GM21576 (cell line): ENCODE data around the gene MCCC1.
A peak's percentile ranks its signal among the peaks of the same experiment; 100 is the strongest.
"Not testable (repeated sequence)": the region's sequence is repeated elsewhere in the genome, so short reads cannot be mapped to it uniquely, and the experiment has no call there.

Experiments
- ATAC-seq: cut with Tn5 transposase; IDR thresholded peaks from one replicate; pipeline ENCODE4 v1.9.1; 2021; ENCODE audit warnings: mild to moderate bottlenecking, moderate library complexity; ENCODE audit not compliant: unreplicated experiment

MCCC1 gene

DNA sequence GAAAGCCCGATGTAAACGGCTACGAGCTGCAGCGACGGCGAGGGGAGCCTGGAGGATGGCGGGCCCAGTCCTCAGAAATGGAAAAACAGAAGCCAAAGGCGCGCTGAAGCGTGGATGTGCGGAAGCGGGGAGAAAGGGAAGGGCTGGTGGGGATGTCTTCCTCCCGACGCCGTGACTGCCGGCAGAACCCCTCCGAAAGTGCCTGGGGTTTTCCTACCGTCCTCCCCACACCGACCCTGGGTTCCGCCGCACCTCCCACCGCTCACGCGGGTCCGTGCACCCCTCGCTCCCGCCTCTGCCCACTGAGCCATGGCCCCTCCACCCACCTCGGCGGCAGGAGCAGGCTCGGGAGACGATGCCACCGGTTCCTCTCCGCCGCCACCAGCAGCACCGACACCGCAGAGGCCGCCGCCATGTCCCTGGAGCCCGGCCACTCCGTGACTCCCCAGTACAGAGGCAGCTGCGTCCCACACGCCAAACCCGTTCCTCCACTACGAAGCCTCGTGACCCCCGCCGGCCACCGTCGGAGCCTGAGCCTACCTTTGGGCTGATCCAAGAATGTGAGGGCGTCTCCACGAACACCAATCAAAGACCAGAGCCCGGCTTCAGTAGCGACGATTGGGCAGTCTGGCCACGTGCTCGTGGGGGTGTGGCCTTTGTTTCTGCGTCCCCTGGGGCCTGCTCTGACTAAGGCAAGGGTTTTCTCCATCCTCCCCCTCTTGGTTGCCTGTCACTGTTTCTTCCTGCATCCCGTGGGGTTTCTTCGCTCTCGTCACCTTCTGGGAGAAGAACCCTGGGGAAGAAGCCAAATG lies at the start of gene MCCC1:
MCCC1 (minus strand) TSS at position 471 of the 812 bp plus-strand sequence; CDS start at position 415, 56 bp downstream.
- peak; percentile 99 for ATAC-seq

DNA sequence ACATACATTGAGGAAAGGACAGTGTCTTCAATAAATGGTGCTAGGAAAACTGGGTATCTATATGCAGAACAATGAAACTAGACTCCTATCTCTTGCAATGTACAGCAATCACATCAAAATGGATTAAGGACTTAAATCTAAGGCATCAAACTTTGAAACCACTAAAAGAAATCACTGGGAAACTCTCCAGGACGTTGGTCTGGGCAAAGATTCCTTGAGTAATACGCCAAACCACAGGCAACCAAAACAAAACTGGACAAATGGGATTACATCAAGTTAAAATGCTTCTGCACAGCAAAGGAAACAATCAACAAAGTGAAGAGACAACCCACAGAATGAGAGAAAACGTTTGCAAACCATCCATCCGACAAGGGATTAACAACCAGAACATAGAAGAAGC lies 48.8 kb upstream of the MCCC1 start:
- no peak for ATAC-seq

DNA sequence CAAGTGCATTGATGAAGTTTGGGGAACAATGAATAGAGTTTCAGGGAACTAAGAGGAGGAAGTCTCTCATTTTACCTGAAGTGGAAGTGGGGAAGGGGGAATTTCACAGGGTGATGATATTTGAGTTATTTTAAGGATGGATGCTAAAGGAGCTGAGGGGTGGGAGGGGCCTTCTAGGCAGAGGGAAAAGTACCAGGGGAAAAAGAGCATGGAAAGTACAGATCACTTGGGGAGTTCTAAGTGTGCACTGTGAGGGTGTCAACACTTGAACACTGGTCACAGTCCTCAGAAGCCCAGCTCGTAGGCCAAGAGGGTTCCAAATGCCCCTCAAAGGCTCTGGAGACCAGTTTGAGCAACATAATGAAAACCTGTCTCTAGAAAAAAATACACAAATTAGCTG lies 45.1 kb upstream of the MCCC1 start:
- no peak for ATAC-seq

DNA sequence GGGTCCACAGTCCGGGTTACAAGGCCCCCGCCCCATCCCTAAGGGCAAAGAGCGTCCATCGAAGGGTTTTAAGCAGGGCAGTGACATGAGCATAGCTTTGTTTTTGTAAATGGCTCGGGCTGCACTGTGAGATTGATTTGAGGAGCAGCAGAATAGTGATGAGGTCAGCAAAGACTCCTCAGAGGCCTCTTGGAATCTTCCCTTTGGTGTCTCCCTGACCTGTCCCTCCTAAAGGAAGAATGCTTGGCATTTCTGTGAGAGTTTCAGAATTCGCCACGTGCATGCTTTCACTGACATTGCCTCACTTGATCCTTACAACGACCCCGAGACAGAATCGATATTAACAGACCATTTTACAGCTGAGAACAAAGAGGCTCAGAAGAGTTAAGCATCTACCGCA lies 42.9 kb upstream of the MCCC1 start:
- no peak for ATAC-seq

DNA sequence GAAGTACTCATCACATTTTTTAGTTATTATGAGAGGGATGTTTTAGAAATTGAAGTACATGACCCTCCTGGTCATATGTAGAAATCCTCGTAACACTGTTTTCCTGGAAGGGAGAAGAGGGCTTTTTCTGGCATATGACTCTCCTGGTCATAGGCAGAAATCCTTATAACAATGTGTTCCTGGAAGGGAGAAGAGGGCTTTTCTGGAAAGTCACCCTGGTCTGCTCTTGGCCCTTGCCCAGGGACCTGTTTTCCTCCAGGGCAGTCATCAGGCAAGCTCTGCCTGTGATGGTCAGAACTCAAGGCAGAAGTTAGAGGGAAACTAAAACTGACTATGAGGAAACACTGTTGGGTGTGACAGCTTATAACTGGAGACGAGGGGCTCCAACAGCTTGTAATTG lies 35.5 kb upstream of the MCCC1 start:
- no peak for ATAC-seq

DNA sequence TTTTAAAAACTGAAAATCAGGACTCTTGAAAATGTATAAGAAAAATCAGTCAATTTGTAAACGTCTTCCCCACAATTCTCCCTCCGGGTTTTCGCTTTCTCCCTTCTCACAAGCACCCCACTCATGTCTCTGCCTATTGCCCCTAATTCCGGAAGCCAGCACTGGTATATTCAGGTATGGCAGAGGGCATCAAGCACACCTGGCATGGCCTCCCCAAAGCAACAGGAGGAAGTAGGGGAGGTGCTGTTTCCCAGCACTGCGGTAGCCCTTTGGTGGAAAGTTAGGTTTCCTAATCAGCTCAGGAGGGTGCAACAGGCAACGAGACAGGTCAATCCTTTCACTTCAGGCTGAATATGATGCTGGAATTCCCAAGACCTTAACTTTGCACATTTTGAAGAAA lies 33.1 kb upstream of the MCCC1 start:
- ATAC-seq, result no peak

DNA sequence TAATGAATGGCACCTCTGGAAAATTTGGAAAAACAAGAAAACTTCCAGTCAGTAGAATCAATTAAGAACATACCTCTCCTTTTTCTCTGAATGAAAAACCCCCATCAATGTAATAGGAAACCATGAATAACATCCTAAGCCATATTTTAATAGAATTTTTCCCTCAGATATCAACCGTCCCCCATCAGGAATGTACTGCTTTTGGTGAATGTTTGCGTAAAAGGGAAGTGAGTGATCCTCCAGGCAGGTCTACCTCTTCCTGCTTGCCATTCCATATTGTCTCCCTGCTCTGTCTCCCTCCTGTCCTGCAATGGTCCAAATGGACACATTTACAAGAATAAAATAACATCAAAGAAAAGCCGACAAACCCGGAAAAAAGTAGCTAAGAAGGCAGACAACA lies 32.4 kb upstream of the MCCC1 start:
- no peak for ATAC-seq

DNA sequence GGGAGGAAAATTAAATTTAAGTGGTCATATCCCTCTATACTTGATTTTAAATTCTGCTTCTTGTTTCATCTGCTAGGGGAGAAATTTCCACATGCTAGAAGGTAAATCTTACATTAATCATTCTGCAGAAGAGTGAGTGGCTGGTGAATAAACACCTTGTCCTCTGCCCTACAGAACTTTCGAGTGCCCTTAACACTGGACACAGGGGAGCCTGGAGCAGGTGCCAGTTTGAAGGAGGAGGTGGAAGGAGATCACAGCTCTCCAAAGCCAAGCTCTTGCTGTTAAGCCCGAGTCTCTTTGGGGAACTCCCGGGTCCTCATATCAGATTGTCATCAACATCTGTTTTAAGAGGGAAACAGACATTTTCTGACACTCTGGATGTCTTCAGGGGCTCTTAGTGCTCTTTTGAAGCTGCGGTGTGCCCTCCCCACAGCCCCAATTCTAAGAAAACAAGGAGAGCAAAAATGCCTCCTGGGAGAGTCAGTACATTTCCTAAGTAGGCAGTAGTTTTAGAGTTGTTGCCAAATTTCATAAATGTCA lies 32.0 kb upstream of the MCCC1 start:
- no peak for ATAC-seq

DNA sequence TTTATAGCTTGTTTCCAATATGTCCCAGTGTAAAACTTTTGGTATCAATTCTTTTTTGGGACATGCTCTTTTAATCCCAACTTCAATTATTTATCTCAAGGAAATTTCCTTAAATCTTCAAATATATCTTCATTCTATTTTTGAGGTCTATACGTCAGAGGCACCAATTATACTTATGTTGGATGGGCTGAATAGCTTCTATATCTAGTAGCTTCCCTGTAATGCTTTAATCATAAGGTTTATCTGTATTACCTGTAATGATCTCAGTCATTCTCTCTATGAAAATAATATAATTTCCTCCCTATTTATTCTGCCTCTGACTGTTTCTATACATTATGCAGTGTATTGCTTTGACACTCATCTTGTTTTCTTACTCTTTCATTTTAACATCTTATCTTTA lies 29.9 kb upstream of the MCCC1 start:
- ATAC-seq, result no peak

DNA sequence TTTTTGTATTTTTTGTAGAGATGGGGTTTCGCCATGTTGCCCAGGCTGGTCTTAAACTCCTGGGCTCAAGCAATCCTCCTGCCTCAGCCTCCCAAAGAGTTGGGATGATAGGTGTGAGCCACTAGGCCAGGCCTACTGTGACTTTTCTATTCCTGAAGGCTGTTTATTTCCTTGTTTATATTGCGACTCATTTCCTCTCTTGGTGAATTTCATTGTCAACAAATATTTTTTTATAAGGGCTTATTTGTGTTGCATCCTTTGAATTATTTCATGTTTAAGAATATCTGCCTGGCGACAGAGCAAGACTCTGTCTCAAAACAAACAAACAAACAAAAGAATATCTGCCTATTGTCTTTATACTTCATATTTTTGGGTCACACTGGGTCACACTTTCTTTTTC lies 29.4 kb upstream of the MCCC1 start:
- no peak for ATAC-seq

DNA sequence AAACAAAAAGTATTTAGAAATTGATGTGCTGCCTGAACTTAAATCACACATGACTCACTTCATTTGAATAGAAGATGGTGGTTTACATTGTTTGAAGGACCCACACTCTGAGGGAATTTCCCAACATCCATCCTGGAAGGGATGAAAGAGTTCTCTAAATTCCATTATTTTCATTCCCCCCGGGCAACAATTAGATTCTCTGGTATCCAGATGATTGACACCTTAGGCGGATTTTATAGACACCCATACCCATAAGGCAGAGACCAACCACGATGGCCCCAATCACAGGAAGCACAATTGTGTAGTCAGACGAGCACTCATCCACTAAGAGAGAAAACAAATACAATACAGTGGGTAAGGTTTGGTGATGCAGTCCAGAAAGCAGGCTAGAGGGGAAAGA lies 24.6 kb upstream of the MCCC1 start:
- ATAC-seq, result no peak

DNA sequence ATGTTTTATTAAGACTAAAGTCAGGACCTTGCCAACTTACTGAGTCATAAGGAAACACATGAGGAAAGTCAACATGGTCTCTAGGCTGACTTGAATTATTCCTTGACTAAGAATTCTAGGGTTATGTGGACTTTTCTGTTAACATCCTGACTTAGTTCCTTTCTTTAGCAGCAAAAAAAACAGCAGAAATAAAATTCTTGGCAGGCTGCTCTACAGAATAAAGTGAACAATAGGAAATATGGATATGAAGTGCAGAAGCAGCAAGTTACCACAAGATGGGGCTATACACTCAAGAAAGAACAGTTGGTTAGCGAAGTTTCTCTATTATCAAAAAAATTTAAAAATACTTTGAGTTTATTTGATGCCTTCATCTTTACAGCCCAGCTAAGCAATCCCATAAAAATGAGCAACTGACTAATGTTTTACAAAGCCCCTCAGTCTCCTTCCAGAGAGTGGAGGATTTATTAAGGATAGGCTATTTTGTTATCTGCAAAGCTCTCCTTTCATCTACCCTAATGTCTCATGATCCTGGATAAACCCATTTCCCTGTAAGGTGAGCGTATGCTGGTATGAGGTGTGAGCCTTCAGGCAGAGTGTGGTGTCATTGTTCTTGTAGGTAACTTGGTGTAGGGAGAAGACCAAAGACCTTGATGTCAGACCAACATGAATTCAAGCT lies 23.1 kb upstream of the MCCC1 start:
- no peak for ATAC-seq

DNA sequence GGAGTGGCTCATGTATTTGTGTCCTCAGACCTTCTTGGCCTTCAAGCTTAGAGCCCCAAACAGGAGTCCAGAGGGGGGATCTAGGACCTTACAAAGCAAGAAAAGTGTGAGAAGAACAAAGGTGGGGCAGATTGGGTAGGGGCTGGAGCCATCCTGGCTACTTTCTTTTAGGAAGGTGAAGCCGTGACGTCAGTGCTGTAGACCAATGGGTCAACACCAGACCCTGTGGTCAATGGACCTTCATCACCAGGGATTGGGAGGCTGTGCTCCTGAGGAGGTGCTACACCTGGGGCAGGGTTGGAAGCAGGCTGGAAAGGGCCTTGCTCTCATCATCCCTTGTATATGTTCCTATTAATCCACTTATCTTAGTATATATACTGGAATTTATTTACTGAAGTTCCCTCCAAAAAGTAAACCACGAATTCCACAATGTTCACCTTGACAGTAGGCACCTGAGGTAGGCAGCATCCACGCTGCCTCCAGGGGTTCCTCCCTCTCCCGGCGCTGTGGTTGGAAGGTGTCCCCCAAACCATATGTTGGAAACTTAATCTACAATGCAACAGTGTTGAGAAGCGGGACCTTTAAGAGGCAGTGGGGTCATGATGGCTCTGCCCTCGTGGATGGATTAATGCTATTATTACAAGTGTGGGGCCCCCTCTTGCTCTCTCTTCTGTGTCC lies 21.4 kb upstream of the MCCC1 start:
- ATAC-seq, result no peak

DNA sequence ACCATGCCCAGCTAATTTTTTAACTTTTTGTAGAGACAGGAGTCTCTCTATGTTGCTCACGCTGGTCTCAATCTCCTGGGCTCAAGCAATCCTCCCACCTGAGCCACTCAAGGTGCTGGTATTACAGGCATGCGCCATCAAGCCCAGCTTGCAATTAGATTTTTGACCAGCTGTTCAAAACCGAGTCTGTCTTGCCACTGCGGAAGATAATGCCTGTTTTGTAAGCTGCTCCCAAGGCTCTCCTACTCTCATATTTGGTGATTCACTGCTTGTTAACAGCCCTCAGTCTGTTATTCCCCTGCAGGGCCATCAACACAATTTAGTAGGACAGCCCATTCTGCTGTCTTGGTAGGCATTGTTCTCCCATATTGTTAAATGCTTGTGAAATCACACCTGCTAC lies 17.8 kb upstream of the MCCC1 start:
- no peak for ATAC-seq

DNA sequence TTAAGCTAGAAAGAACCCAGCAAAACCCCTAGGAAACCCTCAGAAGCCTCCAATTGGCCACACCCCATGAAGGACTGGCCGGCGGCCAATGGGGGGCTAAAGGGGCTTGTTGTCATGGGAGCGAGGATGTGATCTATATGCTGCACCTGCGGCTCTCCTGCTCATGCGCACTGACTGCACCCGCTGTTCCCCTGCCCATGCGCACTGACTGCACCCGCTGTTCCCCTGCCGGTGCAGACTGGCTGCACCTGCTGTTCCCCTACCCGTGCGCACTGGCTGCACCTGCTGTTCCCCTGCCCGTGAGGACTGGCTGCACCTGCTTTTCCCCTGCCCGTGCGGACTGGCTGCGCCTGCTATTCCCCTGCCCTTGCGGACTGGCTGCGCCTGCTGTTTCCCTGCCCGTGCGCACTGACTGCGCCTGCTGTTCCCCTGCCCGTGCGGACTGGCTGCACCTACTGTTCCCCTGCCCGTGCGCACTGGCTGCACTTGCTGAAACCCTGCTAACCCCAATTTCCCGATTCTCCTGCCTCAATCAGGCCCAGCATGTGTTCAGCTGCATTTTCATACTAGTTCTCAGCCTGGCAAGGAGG lies 16.8 kb upstream of the MCCC1 start:
- peak; percentile 85 for ATAC-seq

DNA sequence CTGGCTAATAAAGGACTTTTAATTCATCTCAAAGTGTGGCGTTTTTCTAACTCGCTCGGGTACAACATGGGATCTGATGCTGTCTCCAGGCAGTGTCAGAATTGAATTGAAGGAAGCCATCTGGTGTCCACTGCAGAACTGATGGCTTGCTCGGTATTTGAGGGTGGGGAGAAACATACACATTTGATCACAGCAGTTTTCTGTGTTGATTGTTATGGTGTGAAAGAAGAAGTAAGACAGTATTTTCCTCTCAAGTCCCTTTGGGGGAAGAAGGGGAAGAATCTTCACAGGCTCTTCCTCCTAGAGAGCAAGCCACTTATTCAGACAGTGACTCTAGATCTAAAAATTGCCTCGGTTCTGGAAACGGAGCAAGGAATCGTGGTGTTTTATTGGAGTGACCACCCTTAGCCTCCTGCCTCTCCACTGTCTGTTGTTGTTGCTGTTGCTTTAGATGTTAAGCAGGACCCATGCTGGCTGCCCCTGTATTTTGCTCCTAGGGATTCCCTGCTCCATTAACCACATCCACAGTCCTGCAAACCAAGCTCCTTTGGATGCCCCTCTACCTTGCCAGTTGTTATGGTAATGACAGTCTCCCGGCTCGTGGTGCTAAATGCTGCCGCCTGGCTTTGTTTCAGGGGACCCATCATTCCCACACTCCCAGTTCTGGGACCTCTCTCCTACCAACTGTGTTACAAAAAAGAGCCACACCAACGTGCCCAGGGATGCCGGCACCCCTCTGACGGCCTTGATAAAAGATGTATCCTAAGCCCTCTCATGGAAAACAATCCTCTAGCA lies 15.3 kb upstream of the MCCC1 start:
- no peak for ATAC-seq

DNA sequence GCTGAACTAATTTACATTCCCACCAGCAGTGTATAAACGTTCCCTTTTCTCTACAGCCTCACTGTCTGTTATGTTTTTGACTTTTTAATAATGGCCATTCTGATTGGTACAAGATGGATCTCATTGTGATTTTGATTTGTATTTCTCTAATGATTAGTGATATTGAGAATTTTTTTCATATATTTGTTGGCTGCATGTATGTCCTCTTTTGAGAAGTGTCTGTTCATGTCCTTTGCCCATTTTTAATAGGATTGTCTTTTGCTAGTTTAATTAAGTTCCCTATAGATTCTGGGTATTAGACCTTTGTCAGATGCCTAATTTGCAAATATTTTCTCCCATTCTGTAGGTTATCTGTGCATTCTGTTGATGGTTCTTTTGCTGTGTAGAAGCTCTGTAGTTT lies 10.6 kb upstream of the MCCC1 start:
- ATAC-seq, result not testable (repeated sequence)

DNA sequence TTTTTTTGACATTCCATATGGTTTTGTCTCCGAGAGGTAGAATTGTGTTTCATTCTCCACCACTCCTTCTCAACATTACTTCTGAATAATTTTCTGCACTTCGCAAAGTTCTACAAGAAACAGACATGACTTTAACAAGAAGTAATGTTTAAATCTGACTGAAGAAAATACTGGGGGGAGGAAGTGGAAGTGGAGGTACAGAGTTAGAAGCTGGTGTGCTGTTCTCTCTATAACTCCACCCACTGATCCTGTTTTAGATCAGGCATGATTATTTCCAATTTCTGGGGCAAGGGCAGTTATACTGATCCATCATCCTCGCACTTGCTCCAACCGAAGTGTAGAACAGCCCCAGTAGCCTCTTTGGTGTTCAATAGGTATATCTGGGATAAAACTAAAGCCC lies 9.2 kb upstream of the MCCC1 start:
- ATAC-seq, result no peak

DNA sequence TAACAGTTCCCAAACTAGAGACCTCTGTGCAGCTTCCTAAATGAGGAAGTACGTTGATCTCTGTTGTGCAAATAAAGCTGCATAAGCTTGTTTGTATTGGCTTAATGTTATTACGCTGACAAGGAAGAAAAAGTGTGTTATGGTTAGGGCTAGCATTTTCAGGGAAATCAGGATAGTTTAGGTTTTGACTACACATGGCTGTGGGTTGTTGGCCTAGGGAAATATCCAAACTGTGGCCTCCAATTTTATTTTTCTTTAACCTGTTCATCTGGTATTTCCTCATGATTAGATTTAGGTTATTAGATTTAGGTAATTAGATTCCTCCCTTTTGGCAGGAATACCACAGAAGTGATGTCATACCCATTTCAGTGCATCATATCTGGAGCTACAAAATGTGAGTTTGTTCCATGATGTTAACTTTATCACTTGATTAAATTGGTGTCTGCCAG lies 8.7 kb upstream of the MCCC1 start:
- ATAC-seq, result no peak

DNA sequence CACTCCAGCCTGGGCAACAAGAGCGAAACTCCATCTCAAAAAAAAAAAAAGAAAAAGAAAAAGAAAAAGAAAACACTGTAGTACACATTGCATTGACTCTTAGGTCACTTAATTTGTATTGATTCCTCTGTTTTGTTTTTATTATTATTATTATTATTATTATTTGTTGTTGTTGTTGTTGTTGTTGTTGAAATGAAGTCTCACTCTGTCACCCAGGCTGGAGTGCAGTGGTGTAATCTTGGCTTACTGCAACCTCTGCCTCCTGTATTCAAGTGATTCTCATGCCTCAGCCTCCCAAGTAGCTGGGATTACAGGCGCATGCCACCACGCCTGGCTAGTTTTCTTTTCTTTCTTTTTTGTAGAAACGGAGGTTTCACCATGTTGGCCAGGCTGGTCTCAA lies 8.1 kb upstream of the MCCC1 start:
- not testable (repeated sequence) for ATAC-seq
